SH-SY5Y (cell line): Measurements from ENCODE around the gene ITGA4.

Source experiments
- GATA2 ChIP-seq: IDR thresholded peaks from 2 replicates; pipeline ENCODE4 v1.6.1; 2011; ENCODE audit warnings: mild to moderate bottlenecking, low read depth, low read length
- GATA3 ChIP-seq: IDR thresholded peaks from 2 replicates; pipeline ENCODE4 v1.6.1; 2011; ENCODE audit warnings: low read depth, mild to moderate bottlenecking, low read length, moderate library complexity

Gene ITGA4

DNA sequence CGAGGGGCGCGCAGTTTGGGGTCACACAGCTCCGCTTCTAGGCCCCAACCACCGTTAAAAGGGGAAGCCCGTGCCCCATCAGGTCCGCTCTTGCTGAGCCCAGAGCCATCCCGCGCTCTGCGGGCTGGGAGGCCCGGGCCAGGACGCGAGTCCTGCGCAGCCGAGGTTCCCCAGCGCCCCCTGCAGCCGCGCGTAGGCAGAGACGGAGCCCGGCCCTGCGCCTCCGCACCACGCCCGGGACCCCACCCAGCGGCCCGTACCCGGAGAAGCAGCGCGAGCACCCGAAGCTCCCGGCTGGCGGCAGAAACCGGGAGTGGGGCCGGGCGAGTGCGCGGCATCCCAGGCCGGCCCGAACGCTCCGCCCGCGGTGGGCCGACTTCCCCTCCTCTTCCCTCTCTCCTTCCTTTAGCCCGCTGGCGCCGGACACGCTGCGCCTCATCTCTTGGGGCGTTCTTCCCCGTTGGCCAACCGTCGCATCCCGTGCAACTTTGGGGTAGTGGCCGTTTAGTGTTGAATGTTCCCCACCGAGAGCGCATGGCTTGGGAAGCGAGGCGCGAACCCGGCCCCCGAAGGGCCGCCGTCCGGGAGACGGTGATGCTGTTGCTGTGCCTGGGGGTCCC lies at the start of gene ITGA4:
TSS of gene ITGA4 (plus strand) at position 266 of the 620 bp plus-strand sequence. CDS start at position 535, 269 bp downstream.
- TF ChIP-seq GATA3 (no peak), GATA2 (no peak)

- no peak for TF ChIP-seq GATA2
Measured at GRCh38 chr2:181408861-181409260, 48.3 kb upstream of the ITGA4 start.

DNA sequence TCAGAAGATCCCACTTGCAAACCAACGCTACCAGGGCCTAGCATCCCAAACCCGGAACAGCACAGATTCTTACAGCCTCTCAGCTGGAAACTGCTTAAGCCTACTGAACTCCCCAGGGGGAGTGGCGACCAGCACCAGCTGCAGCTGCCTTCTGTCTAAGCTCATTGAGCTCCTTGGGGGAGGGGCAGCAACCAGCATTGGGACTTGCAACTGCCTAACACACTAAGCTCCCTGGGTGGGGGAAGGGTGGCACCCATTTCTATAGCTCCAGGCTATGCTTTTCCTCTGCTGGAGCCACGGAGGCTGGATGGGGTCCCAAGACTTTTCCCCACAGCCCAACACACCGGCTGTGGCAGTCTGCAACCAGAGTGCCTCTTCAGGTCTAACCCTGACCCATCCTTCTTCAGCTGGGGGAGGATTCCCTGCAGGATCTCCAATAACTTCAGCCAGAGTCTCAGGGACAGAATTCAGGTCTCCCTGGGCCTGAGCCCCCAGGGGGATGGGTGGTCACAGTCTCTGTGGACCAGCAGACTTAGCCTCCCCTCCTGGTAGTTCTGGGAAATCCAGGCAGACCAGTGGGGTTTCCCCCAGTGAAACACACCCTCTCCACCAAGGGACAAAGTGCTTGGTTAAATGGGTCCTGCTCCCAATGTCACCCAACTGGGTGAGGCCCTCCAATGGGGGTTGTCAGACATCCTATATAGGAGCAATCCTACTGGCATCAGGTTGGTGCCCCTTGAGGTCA lies 45.9 kb upstream of the ITGA4 start:
- TF ChIP-seq GATA3 = no peak
- no peak for TF ChIP-seq GATA2

DNA sequence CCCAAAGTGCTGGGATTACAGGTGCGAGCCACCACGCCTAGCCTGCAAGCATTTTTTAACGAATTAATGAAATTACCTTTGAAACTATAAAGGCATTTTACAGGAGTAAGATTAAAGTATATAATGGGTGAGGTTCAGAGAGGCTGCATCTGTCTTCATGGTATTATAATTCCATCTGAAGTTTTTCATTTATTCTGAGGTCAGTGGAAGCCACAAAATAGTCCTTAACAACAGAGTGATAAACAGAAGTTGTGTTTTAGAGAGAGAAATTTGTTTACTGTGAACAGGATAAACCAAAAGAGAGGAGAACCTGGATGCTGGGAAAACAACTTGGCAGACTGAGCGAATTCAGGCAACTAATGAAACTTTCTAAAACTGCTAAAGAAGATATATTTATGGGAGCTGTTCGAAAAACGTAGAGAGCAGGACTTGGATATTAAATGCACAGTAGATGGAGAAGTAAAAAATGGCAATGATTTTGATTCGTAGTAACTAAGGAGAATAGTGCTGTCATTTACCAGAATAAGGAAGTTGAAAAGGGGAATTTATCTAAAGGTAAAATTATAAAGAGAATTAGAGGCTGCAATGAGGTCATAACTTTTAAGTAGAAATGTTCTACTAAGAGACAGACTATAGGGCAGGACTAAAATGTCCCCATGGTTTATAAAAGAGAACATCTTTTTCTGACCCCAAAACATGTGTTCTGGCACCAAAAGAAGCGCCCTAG lies 37.9 kb upstream of the ITGA4 start:
- no peak for TF ChIP-seq GATA3
- no peak for TF ChIP-seq GATA2

- TF ChIP-seq GATA3 (no peak), GATA2 (no peak)
Measured at GRCh38 chr2:181420259-181421130, 36.7 kb upstream of the ITGA4 start.

GRCh38 chr2:181421131-181421458 lies 36.1 kb upstream of the ITGA4 start:
- TF ChIP-seq GATA3 (no peak), GATA2 (no peak)

GRCh38 chr2:181421464-181421863 lies 35.7 kb upstream of the ITGA4 start:
- TF ChIP-seq GATA3 (no peak), GATA2 (no peak)

DNA sequence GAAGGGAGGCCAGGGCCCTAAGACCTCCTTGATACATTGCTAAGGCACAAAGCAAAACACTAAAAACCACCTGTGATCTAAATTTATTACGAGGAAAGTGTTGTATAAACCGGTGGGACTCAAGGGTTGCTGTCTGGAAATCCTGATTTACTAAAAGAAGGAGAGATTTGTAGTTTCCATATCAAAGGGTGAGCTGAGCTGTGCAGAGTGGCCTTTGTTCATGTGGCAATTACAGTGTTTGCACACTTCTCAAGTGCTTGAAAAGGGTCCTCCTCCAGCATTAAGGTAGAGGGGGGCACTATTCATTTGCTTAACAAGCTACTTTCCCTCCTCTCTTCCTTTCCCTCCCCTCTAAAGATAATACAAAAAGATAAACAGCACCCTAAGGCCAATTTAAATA lies 30.5 kb upstream of the ITGA4 start:
- no peak for TF ChIP-seq GATA2
- TF ChIP-seq GATA3 = no peak

DNA sequence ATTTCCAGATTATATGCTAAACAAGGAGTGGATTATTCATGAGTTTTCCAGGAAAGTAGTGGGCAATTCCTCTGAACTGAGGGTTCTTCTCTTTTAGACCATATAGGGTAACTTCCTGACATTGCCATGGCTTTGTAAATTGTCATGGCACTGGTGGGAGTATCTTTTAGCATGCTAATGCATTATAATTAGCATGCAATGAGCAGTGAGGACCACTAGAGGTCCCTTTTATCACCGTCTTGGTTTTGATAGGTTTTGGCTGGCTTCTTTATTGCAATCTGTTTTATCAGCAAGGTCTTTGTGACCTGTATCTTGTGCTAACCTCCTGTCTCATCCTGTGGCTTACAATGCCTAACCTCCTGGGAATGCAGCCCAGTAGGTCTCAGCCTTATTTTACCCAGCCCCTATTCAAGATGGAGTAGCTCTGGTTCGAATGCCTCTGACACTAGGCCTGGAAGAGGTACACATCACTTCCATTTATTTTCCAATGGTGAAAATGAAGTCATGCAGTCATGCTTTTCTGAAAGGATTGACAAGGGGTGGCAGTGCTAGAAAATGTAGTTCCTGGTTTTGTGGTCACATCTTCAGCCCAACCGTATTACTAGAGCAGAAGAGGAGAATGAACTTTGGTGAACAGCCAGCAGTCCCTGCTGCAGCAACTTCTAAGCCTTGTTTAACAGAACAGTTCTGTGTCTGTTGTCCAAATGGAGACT lies 26.6 kb upstream of the ITGA4 start:
- TF ChIP-seq GATA3 (no peak), GATA2 (no peak)

- TF ChIP-seq GATA2 = no peak
- no peak for TF ChIP-seq GATA3
Measured at GRCh38 chr2:181431674-181432073, 25.5 kb upstream of the ITGA4 start.

- TF ChIP-seq GATA3 (no peak), GATA2 (no peak)
Measured at GRCh38 chr2:181438261-181438660, 18.9 kb upstream of the ITGA4 start.

DNA sequence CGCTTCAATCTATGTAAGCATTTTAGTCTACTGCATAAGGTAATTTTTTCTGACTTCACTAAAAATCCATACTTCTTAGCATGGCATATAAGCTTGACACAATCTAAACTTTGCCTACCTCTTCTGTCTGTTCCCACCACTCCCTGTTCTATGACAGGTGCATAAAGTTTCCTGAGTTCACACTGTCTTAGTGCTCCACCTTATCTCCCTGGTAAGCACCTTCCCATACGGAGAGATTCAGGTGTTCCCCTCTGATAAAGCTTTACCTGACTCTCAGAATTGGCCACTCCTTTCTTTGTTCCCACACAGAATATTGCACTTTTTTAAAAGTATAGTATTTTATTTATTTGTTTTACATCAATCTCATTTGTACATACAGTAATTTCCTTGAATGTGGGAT lies 16.8 kb upstream of the ITGA4 start:
- TF ChIP-seq GATA2 = no peak
- no peak for TF ChIP-seq GATA3

- TF ChIP-seq GATA2 (no peak), GATA3 (no peak)
Measured at GRCh38 chr2:181440919-181441318, 16.3 kb upstream of the ITGA4 start.
